Brain microvascular endothelial cell (primary cell): ENCODE results near the gene LMX1B.
A peak's percentile ranks its signal among the peaks of the same experiment; 100 is the strongest.

Experiments
- DNase-seq: peaks from one replicate; pipeline ENCODE4 v3.0.0-alpha.2; 2020
- H3K27ac ChIP-seq: fragments of 250-450 bp; sonication (Bioruptor Pico); 2 replicates; pipeline ENCODE4 v1.5.1; 2020; ENCODE audit warnings: mild to moderate bottlenecking, moderate library complexity
- H3K27me3 ChIP-seq: fragments of 250-450 bp; sonication (Bioruptor Pico); replicated peaks from 2 replicates; pipeline ENCODE4 v1.5.1; 2020; ENCODE audit warnings: mild to moderate bottlenecking
- H3K36me3 ChIP-seq: fragments of 250-450 bp; sonication (Bioruptor Pico); replicated peaks from 2 replicates; pipeline ENCODE4 v1.5.1; 2020; ENCODE audit warnings: mild to moderate bottlenecking
- H3K4me3 ChIP-seq: 2 replicates; pipeline ENCODE4 v1.5.1; 2011; ENCODE audit warnings: low read depth, mild to moderate bottlenecking, control low read depth, low read length, moderate library complexity
- CTCF ChIP-seq: IDR thresholded peaks from 2 replicates; pipeline ENCODE4 v1.5.1; 2011; ENCODE audit warnings: low read depth, mild to moderate bottlenecking, moderate library complexity, low read length, control low read depth, inconsistent platforms; ENCODE audit errors: missing control alignments
- in situ Hi-C: cut with HindIII; loops from 2 replicates; pipeline ENCODE4 v1.10.0; 2017; ENCODE audit warnings: low sequenced_read_pairs, low pct_ligation_motif_present

LMX1B gene

GRCh38 chr9:126609711-126610388, 3.9 kb upstream of the LMX1B start:
- Histone ChIP-seq H3K4me3 (no peak overlapping the region), H3K36me3 (no peaks in the 10 kb centered on the region), H3K27ac (no peak overlapping the region), H3K27me3 (peaks cover 62% of the 10 kb centered on the region)
- TF ChIP-seq CTCF = no peak
- DNase-seq = no peak
- in situ Hi-C loops = no loop called here

- no peak for TF ChIP-seq CTCF
- Histone ChIP-seq H3K27me3 (peaks cover 76% of the 10 kb centered on the region), H3K36me3 (no peaks in the 10 kb centered on the region), H3K4me3 (no peak overlapping the region), H3K27ac (no peak overlapping the region)
- in situ Hi-C loops = no loop called here
- DNase-seq = no peak
Measured at GRCh38 chr9:126611193-126611591, 2.5 kb upstream of the LMX1B start.

GRCh38 chr9:126611592-126612325, 2.0 kb upstream of the LMX1B start:
- H3K27me3 ChIP-seq = peaks cover 82% of the 10 kb centered on the region
- H3K4me3 ChIP-seq = no peak overlapping the region
- peak; percentile 77 for TF ChIP-seq CTCF
- DNase-seq = peak; percentile 27
- no peak overlapping the region for H3K27ac ChIP-seq
- in situ Hi-C loops = no loop called here
- H3K36me3 ChIP-seq = no peaks in the 10 kb centered on the region

DNA sequence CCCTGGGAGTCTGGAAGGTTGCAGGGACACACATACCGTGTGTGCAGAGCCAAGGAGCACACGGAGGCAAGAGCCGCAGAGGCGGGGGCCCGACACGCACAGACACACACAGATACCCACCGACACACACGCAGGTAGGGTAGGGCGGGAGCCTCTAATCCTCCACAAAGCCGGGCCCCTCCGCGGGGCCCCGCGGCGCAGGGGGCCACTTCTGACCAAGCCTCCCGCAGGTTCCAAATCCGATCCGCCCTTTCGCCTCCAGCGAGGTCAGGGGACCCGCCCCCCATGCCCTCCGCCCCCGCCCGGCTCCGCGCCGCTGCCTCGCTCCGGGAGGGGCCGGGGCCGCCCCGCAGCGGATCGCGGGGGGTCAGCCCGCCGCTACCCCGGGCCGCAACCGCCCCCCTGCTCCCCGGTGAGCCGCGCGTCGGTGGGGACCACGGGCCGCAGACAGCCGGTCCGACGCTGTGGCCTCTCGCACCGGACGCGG, 1.4 kb upstream of the LMX1B start:
- Histone ChIP-seq H3K4me3 (no peak overlapping the region), H3K27me3 (peaks cover 86% of the 10 kb centered on the region), H3K27ac (no peak overlapping the region), H3K36me3 (no peaks in the 10 kb centered on the region)
- no peak for DNase-seq
- TF ChIP-seq CTCF = no peak
- in situ Hi-C loops = no loop called here

GRCh38 chr9:126612813-126613641, 701 bp upstream of the LMX1B start:
- no peaks in the 10 kb centered on the region for H3K36me3 ChIP-seq
- in situ Hi-C loops = no loop called here
- H3K27me3 ChIP-seq = peaks cover 84% of the 10 kb centered on the region
- no peak for TF ChIP-seq CTCF
- H3K4me3 ChIP-seq = no peak overlapping the region
- H3K27ac ChIP-seq = no peak overlapping the region
- no peak for DNase-seq
